ENCODE results near the gene MTFR1L.

The MTFR1L gene

GRCh38 chr1:25875154-25875855, 55.6 kb downstream of the MTFR1L start, which contains the start of gene PAQR7:
PAQR7 (minus strand) TSS chr1:25875708; CDS start chr1:25863839, 11,869 bp downstream.
- FAIRE-seq (no peak), DNase-seq (ENCODE audit: extremely low spot score, insufficient read length, low read depth) (peak; percentile 54)

GRCh38 chr1:25875856-25876692, 56.3 kb downstream of the MTFR1L start:
- no peak for DNase-seq (ENCODE audit: extremely low spot score, insufficient read length, low read depth)
- no peak for FAIRE-seq

DNA sequence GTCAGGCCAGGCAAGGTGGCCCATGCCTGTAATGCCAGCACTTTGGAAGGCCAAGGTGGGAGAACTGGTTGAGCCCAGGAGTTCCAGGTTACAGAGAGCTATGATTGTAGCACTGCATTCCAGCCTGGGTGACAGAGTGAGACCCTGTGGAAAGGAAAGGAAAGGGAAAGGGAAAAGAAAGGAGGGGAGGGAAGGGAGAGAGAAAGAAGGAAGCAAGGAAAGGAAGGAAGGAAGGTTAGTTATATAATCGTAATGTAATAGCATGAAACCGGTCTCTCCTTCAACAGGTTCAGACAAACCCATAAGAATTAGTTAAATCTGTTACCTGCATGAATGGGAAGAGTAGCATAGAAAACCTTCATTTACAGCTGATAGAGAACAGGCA, 56.9 kb downstream of the MTFR1L start:
- DNase-seq (ENCODE audit: extremely low spot score, insufficient read length, low read depth): no peak
- FAIRE-seq: no peak

DNA sequence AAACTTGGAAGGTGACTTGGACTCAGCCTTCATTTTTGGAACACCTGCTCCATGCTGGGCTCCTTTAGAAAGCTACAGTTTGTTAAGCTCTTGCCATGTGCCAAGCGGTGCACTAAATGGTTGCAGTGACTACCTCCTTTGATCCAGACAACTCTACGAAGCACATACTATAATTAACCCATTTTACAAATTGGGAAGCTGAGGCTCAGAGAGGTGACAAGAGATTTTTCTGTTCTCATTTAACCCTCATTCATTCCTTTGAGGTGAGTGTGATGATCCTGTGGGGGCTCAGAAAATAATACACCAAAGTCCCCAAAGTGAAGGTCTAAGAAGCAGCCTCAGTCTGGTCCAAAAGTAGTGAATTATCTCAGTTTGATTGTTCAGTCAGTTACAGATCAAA, 57.4 kb downstream of the MTFR1L start:
- FAIRE-seq (no peak), DNase-seq (ENCODE audit: extremely low spot score, insufficient read length, low read depth) (no peak)

DNA sequence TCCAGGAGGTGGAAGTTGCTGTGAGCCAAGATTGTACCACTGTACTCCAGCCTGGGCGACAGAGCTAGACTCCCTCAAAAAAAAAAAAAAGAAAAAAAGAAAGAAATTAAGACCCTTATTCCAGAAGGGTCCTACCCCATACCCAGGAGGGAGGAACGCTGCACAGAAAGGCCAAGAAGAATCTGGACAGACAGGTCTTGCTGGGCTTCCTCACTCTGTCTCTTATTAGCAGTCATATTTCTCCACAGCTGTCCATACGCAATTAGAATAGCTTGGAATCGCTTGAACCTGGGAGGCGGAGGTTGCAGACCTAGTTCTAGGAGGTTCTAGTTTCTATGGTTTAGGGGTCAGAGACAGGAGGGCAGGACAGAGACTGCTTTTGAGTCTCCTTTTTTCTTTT, 58.9 kb downstream of the MTFR1L start:
- DNase-seq (ENCODE audit: extremely low spot score, insufficient read length, low read depth) (no peak), FAIRE-seq (no peak)

DNA sequence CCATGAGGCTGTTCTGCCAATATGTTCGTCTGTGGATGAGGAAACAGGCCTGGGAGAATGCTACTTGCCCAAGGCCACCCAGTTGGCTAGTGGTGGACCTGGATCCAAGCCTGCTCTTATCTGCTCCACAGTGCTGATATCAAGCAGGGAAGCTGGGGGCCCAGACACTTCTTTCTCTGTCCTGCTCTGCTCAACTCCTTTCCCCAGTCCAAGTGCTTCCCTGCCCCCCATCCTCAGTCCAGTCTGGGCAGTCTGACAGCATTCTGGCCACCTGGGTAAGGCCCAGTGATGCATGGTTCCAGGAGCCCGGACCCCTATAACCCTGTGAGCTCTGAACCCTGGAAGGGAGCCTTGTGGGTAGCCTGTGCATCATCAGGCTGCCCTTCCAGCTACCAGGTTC, 59.9 kb downstream of the MTFR1L start:
- FAIRE-seq (no peak), DNase-seq (ENCODE audit: extremely low spot score, insufficient read length, low read depth) (no peak)

DNA sequence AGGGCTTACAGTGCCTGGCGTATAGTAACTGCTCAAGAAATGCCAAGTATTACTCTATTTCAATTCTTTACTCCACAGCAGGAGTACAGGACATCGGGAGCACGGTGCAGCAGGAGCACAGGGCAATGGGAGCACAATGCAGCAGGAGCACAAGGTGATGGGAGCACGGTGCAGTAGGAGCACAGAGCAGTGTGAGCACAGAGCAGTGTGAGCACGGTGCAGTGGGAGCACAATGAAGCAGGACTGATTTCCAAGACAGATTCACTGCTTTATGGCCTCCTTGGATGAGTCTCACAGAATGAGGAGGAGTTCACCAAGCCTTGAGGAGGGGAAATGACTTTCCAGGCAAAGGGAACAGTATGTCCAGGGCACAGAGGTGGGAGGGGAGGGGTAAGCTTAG, 60.8 kb downstream of the MTFR1L start:
- DNase-seq (ENCODE audit: extremely low spot score, insufficient read length, low read depth) (no peak), FAIRE-seq (no peak)

- DNase-seq (ENCODE audit: extremely low spot score, insufficient read length, low read depth): no peak
Measured at GRCh38 chr1:25881266-25881665, 61.5 kb downstream of the MTFR1L start.

More at GRCh38 chr1:25881266-25881665, 61.5 kb downstream of the MTFR1L start:
- FAIRE-seq: no peak
